PC-3 (cell line): ENCODE results near the gene SPATA9. TPM values are rescaled to one million over a fixed set of nuclear protein-coding genes. Genes with fewer than 3 reads are reported as not detected.

Source experiments
- ATAC-seq: fragments of 200-7000 bp; cut with Tn5 transposase; 2 replicates; pipeline ENCODE4 v1.9.1; 2020; ENCODE audit warnings: mild to moderate bottlenecking, moderate library complexity
- BruUV-seq: library from RNA; stranded (reverse); fragments of 400-500 nt; replicated peaks from 2 replicates; lab custom pipeline; 2021; lab: Mats Ljungman, UMichigan
- CTCF ChIA-PET: fragments of 300-600 bp; sonication (Branson Sonifier 250); formaldehyde crosslinking; loops from one replicate; lab custom pipeline; 2022; ENCODE audit warnings: antibody characterized with exemption; lab: Charles Lee
- POLR2A ChIA-PET: fragments of 300-600 bp; sonication (Branson Sonifier 250); formaldehyde crosslinking; loops from one replicate; lab custom pipeline; 2022; ENCODE audit warnings: antibody characterized with exemption; ENCODE audit not compliant: unreplicated experiment; lab: Charles Lee
- DNase-seq: peaks from one replicate; pipeline ENCODE4 v3.0.0-alpha.2; 2015
- H2AFZ ChIP-seq: fragments of 300-600 bp; sonication (generic); 2 replicates; pipeline ENCODE4 v1.6.0; 2016; ENCODE audit warnings: antibody characterized with exemption, low read length
- H3F3A ChIP-seq: fragments of 300-600 bp; sonication (generic); one replicate; pipeline ENCODE4 v1.6.0; 2017; ENCODE audit warnings: antibody characterized with exemption, low read length, control low read depth, mild to moderate bottlenecking; ENCODE audit not compliant: unreplicated experiment
- H3K27ac ChIP-seq: fragments of 300-600 bp; sonication (generic); 2 replicates; pipeline ENCODE4 v1.5.1; 2016; ENCODE audit warnings: mild to moderate bottlenecking, low read length
- H3K27me3 ChIP-seq: fragments of 300-600 bp; sonication (generic); 2 replicates; pipeline ENCODE4 v1.6.1; 2016; ENCODE audit warnings: low read length, mixed read lengths
- H3K36me3 ChIP-seq: fragments of 300-600 bp; sonication (generic); 2 replicates; pipeline ENCODE4 v1.6.1; 2016; ENCODE audit warnings: low read depth, mixed run types, low read length, mixed read lengths
- H3K4me1 ChIP-seq: fragments of 300-600 bp; sonication (generic); 2 replicates; pipeline ENCODE4 v1.5.1; 2016; ENCODE audit warnings: low read length; ENCODE audit not compliant: insufficient read depth
- H3K4me2 ChIP-seq: fragments of 300-600 bp; sonication (generic); 2 replicates; pipeline ENCODE4 v1.6.0; 2016; ENCODE audit warnings: low read length
- H3K4me3 ChIP-seq: fragments of 300-600 bp; sonication (generic); 2 replicates; pipeline ENCODE4 v1.5.1; 2016; ENCODE audit warnings: mild to moderate bottlenecking, low read length, mixed read lengths
- H3K79me2 ChIP-seq: fragments of 300-600 bp; sonication (generic); 2 replicates; pipeline ENCODE4 v1.6.1; 2017; ENCODE audit warnings: low read length, mixed read lengths
- H3K9ac ChIP-seq: fragments of 300-600 bp; sonication (generic); 2 replicates; pipeline ENCODE4 v1.6.0; 2016; ENCODE audit warnings: mild to moderate bottlenecking, low read length
- H3K9me2 ChIP-seq: fragments of 300-600 bp; sonication (generic); replicated peaks from 2 replicates; pipeline ENCODE4 v1.6.1; 2016; ENCODE audit warnings: mixed run types, low read length, mixed read lengths
- H3K9me3 ChIP-seq: fragments of 300-600 bp; sonication (generic); 2 replicates; pipeline ENCODE4 v1.6.1; 2016; ENCODE audit warnings: low read length, mixed read lengths
- H4K20me1 ChIP-seq: fragments of 300-600 bp; sonication (generic); 2 replicates; pipeline ENCODE4 v1.6.1; 2016; ENCODE audit warnings: low read length, mixed read lengths
- EZH2 ChIP-seq: fragments of 300-600 bp; sonication (generic); IDR thresholded peaks from one replicate; pipeline ENCODE4 v1.6.1; 2017; ENCODE audit warnings: antibody characterized with exemption, mild to moderate bottlenecking, low read length; ENCODE audit not compliant: unreplicated experiment
- EZH2phosphoT487 ChIP-seq: fragments of 300-600 bp; sonication (generic); IDR thresholded peaks from 2 replicates; pipeline ENCODE4 v1.6.1; 2018; ENCODE audit warnings: mild to moderate bottlenecking, antibody characterized with exemption, low read length, borderline replicate concordance
- intact Hi-C: fragments of 100-400 bp; cut with micrococcal nuclease; formaldehyde crosslinking; loops from 2 replicates; pipeline ENCODE4 v1.9.0; 2023
- total RNA-seq: library from RNA; depleted of rRNA; stranded (reverse); fragments of >200 nt; gene quantifications from 2 replicates; pipeline ENCODE4 v1.2.3, GENCODE V29; 2014
- TF ChIP-seq, protein P1 (sequence below): fragments of 300-600 bp; sonication (generic); conservative IDR thresholded peaks from 2 replicates; pipeline ENCODE4 v1.5.1; 2017; ENCODE audit warnings: antibody characterized with exemption, low read depth, mild to moderate bottlenecking, low read length

Gene SPATA9
- total RNA-seq, 1 experiment from 2014 or later, result not detected

DNA sequence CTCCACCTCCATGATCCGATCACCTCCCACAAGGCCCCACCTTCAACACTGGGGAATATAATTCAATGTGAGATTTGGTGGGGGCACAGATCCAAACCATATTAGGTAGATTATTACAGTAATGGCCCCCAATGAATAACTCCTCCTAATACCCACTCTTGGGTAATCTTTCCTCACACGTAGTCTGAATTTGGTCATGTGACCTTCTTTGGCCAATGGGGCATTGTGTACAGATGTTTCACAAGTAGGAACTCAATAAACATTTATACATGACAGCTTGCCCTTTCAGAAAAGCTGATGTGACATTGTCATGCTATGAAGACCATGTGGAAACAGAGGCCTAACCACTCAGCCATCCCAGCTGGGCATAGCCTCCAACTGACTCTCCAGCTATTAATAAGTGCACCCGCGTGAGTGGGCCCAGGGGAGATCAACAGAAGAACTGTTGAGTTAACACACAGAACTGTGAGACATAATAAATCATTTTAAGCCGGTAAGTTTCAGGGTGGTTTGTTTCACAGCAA is 52.3 kb downstream of the SPATA9 start:
- no peak for ATAC-seq
- no peak for DNase-seq
- Histone ChIP-seq H2AFZ (no peak overlapping the region), H3K4me2 (no peak overlapping the region), H3K79me2 (no peaks in the 10 kb centered on the region), H3K9me3 (no peaks in the 10 kb centered on the region), H3K4me3 (no peak overlapping the region), H3K4me1 (peaks cover 16% of the 10 kb centered on the region), H3K36me3 (no peaks in the 10 kb centered on the region), H3K9ac (no peak overlapping the region), H3F3A (no peaks in the 10 kb centered on the region), H3K9me2 (no peaks in the 10 kb centered on the region), H3K27me3 (no peaks in the 10 kb centered on the region), H3K27ac (no peak overlapping the region), H4K20me1 (no peaks in the 10 kb centered on the region)
- no peak for TF ChIP-seq EZH2
- TF ChIP-seq EZH2phosphoT487, result no peak
- no TSS peak for BruUV-seq
- ChIA-PET CTCF (no interaction called here), POLR2A (no interaction called here)
- intact Hi-C loops, result no loop called here

GRCh38 chr5:95628933-95629332 is 53.9 kb downstream of the SPATA9 start:
- Histone ChIP-seq H3K9me2 (no peaks in the 10 kb centered on the region), H3K79me2 (no peaks in the 10 kb centered on the region), H3K4me1 (peaks cover 16% of the 10 kb centered on the region), H3K36me3 (no peaks in the 10 kb centered on the region), H3K4me2 (no peak overlapping the region), H2AFZ (no peak overlapping the region), H3K27ac (no peak overlapping the region), H3K4me3 (no peak overlapping the region), H3K9ac (no peak overlapping the region), H3K9me3 (no peaks in the 10 kb centered on the region), H4K20me1 (no peaks in the 10 kb centered on the region), H3K27me3 (no peaks in the 10 kb centered on the region), H3F3A (no peaks in the 10 kb centered on the region)
- ATAC-seq (no peak), DNase-seq (no peak)
- ChIA-PET POLR2A (no interaction called here), CTCF (no interaction called here)
- intact Hi-C loops, result no loop called here
- TF ChIP-seq EZH2 (no peak), EZH2phosphoT487 (no peak)
- TF ChIP-seq, protein P1, sequence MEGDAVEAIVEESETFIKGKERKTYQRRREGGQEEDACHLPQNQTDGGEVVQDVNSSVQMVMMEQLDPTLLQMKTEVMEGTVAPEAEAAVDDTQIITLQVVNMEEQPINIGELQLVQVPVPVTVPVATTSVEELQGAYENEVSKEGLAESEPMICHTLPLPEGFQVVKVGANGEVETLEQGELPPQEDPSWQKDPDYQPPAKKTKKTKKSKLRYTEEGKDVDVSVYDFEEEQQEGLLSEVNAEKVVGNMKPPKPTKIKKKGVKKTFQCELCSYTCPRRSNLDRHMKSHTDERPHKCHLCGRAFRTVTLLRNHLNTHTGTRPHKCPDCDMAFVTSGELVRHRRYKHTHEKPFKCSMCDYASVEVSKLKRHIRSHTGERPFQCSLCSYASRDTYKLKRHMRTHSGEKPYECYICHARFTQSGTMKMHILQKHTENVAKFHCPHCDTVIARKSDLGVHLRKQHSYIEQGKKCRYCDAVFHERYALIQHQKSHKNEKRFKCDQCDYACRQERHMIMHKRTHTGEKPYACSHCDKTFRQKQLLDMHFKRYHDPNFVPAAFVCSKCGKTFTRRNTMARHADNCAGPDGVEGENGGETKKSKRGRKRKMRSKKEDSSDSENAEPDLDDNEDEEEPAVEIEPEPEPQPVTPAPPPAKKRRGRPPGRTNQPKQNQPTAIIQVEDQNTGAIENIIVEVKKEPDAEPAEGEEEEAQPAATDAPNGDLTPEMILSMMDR, result no peak
- no TSS peak for BruUV-seq

DNA sequence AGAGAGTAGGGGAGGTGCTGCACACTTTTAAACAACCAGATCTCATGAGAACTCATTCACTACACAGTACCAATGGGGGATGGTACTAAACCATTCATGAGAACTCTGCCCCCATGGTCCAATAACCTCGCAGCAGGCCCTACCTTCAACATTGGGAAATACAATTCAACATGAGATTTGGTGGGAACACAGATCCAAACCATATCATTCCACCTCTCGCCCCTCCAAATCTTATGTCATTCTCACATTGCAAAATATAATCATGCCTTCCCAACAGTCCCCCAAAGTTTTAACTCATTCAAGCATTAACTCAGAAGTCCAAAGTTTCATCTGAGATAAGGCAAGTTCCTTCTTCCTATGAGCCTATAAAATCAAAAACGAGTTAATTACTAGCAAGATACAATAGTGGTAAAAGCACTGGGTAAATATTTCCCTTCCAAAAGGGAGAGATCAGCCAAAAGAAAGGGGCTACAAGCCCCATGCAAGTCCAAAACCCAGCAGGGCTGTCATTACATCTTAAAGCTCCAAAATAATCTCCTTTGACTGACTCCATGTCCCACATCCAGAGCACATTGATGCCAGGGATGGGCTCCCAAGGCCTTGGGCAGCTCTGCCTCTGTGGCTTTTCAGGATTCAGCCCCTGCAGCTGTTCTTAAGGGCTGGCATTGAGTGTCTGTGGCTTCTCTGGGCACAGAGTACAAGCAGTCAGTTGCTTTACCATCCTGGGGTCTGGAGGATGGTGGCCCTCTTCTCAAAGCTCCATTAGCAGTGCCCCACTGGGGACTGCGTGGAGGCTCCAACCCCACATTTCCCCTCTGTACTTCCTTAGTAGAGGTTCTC is 54.6 kb downstream of the SPATA9 start:
- BruUV-seq, result no TSS peak
- Histone ChIP-seq H3K36me3 (no peaks in the 10 kb centered on the region), H4K20me1 (no peaks in the 10 kb centered on the region), H3K4me1 (peaks cover 16% of the 10 kb centered on the region), H2AFZ (no peak overlapping the region), H3K4me2 (no peak overlapping the region), H3K79me2 (no peaks in the 10 kb centered on the region), H3K9me2 (no peaks in the 10 kb centered on the region), H3F3A (no peaks in the 10 kb centered on the region), H3K27me3 (no peaks in the 10 kb centered on the region), H3K27ac (no peak overlapping the region), H3K9ac (no peak overlapping the region), H3K9me3 (no peaks in the 10 kb centered on the region), H3K4me3 (no peak overlapping the region)
- ATAC-seq (no peak), DNase-seq (no peak)
- TF ChIP-seq EZH2 (no peak), EZH2phosphoT487 (no peak)
- TF ChIP-seq, protein P1, result no peak
- ChIA-PET POLR2A (no interaction called here), CTCF (interaction anchor here (0.5 kb wide), 1 partner anchor 212 kb away, joined by 5 read pairs; no protein-coding TSS in a partner anchor)
- intact Hi-C loops, result no loop called here
